Cardiac muscle cell (in vitro differentiated cells and primary cell): ENCODE measurements around the gene ABCC4. TPM values are rescaled to one million over a fixed set of nuclear protein-coding genes. Genes with fewer than 3 reads are reported as not detected.

Experiments used
- DNase-seq, 2 donors: peaks; one replicate each; pipeline versions ENCODE4 v3.0.0 to v3.0.0-alpha.2; 2010 to 2017; ENCODE audit warnings: low read depth in 1 of 2, low spot score in 1 of 2
- H3K27ac ChIP-seq: fragments of 200-600 bp; sonication (generic); 2 replicates; pipeline ENCODE4 v1.5.1; 2016
- H3K27me3 ChIP-seq: fragments of 200-600 bp; sonication (generic); 2 replicates; pipeline ENCODE4 v1.6.0; 2016; ENCODE audit warnings: control low read depth
- H3K36me3 ChIP-seq: fragments of 200-600 bp; sonication (generic); 2 replicates; pipeline ENCODE4 v1.5.1; 2016; ENCODE audit warnings: control low read depth
- H3K4me1 ChIP-seq: fragments of 200-600 bp; sonication (generic); 2 replicates; pipeline ENCODE4 v1.8.1; 2017; ENCODE audit warnings: low read depth, mild to moderate bottlenecking, mixed run types
- H3K4me3 ChIP-seq: fragments of 200-600 bp; sonication (generic); 2 replicates; pipeline ENCODE4 v1.5.1; 2016; ENCODE audit warnings: mild to moderate bottlenecking
- H3K9me3 ChIP-seq: fragments of 200-600 bp; sonication (generic); 2 replicates; pipeline ENCODE4 v1.5.1; 2017; ENCODE audit warnings: low read depth, mild to moderate bottlenecking, control low read depth
- polyA plus RNA-seq: library from polyadenylated mRNA; unstranded; fragments of >200 nt; fragmentation: Nextera tagmentation; extraction: Ambion mirVana; gene quantifications from 2 replicates; pipeline ENCODE4 v1.2.1, GENCODE V29; 2016
- total RNA-seq: library from RNA; depleted of rRNA; stranded (reverse); fragments of >200 nt; gene quantifications from 2 replicates; pipeline ENCODE4 v1.2.3, GENCODE V29; 2016
- TF ChIP-seq, protein P1 (sequence below): IDR thresholded peaks from 2 replicates; pipeline ENCODE4 v1.5.1; 2012; ENCODE audit warnings: low read depth, mild to moderate bottlenecking, low read length

Gene ABCC4
- total and polyA plus RNA-seq, 2 experiments from 2014 or later = 1.6 to 5.0 TPM

DNA sequence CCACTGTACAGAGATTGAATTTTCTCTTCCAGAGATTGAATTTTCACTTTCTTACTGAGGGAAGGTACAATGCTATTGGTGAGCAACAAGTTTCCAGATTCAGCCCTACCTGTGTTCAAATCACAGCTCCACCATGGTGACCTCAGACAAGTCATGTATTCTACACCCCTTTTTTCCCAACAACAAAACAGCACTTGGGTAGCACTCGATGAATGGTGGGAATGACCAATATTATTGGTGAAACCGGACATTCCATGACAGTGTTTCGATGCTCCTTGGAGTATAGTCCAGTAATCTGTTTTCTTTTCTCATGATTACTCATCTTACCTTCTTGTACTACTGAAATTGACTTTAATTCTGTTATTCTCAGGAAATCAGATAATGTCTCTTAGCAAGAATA lies 322.7 kb downstream of the ABCC4 start:
- no peak overlapping the region for H3K4me3 ChIP-seq
- no peak for DNase-seq
- TF ChIP-seq, protein P1, sequence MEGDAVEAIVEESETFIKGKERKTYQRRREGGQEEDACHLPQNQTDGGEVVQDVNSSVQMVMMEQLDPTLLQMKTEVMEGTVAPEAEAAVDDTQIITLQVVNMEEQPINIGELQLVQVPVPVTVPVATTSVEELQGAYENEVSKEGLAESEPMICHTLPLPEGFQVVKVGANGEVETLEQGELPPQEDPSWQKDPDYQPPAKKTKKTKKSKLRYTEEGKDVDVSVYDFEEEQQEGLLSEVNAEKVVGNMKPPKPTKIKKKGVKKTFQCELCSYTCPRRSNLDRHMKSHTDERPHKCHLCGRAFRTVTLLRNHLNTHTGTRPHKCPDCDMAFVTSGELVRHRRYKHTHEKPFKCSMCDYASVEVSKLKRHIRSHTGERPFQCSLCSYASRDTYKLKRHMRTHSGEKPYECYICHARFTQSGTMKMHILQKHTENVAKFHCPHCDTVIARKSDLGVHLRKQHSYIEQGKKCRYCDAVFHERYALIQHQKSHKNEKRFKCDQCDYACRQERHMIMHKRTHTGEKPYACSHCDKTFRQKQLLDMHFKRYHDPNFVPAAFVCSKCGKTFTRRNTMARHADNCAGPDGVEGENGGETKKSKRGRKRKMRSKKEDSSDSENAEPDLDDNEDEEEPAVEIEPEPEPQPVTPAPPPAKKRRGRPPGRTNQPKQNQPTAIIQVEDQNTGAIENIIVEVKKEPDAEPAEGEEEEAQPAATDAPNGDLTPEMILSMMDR = no peak
- H3K36me3 ChIP-seq = no peaks in the 10 kb centered on the region
- no peaks in the 10 kb centered on the region for H3K9me3 ChIP-seq
- no peaks in the 10 kb centered on the region for H3K27me3 ChIP-seq
- no peak overlapping the region for H3K27ac ChIP-seq
- H3K4me1 ChIP-seq = no peaks in the 10 kb centered on the region

DNA sequence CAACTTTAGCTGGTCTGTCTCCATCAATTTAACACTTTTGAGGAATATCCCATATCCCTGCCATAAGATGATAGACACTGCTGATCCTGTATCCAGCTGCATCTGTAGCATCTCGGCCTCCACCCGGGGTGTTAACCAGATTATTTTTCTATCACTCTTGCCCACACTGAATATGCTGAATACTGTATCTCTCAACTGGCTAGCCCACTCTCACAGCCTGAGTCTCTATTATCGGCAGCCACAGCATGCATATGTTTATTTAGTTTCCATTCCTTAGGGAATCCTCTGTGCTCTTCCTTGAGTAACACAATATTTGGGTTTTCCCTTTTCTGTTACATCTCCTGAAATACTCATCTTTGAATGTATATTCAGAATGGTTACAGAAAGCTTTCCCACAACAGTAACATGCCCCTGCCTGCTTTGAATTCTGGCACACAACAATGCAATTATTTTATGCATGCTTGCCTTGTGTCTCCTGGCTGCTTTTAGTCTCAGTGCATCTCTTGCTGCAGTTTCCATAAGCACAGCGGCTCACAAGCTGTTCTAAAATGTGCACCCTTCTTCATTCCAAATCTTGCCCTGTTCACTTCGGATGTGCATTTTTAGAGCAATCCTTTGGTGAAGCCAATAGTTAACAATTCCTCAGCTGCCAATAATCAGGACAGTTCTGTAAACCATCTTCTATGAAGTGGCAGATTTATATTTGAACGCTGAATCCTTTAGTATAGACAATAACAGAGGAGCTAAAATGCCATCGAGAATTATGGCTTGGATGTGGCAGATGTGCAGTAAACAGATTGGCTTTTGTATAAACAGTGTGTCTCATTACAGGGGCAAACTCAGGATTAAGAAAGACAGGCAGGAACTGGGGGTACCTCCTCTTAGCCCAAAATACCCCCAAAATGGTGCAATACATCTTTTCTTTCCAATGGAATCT lies 327.0 kb downstream of the ABCC4 start:
- Histone ChIP-seq H3K36me3 (no peaks in the 10 kb centered on the region), H3K4me3 (no peak overlapping the region), H3K4me1 (no peaks in the 10 kb centered on the region), H3K27me3 (peaks cover 15% of the 10 kb centered on the region), H3K27ac (no peak overlapping the region), H3K9me3 (no peaks in the 10 kb centered on the region)
- DNase-seq = no peak
- TF ChIP-seq, protein P1 = no peak

DNA sequence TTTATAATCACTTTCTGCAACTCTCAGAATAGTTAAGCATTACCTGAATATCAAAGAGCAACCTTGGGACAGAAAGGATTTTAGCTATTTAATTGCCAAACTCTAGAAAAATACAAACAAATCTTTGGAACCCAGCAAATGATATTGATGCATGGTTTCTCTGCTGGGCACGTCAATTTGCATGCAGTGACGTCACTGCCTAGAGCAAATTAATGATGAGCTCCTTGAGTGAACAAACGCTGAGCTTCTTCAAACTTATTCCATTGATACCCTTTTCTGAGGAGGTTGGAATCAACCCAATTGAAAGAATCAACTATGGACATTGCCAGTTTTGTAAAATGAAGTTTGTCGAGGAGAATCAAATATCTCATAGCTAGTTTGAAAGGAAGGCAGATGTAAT lies 329.0 kb downstream of the ABCC4 start:
- Histone ChIP-seq H3K27ac (no peak overlapping the region), H3K4me3 (no peak overlapping the region), H3K9me3 (no peaks in the 10 kb centered on the region), H3K27me3 (peaks cover 35% of the 10 kb centered on the region), H3K36me3 (no peaks in the 10 kb centered on the region), H3K4me1 (no peaks in the 10 kb centered on the region)
- TF ChIP-seq, protein P1 = no peak
- no peak for DNase-seq
